HepG2 (cell line): Measurements from ENCODE around the gene PTGR2. TPM values are rescaled to one million over a fixed set of nuclear protein-coding genes. Genes with fewer than 3 reads are reported as not detected.

ENCODE experiments used
- BCL3 ChIP-seq: sonication (generic); formaldehyde crosslinking; IDR thresholded peaks from 2 replicates; pipeline ENCODE4 v1.5.1; 2020; ENCODE audit warnings: mild to moderate bottlenecking, missing genetic modification reagents, moderate library complexity
- ELF1 ChIP-seq: sonication (generic); formaldehyde crosslinking; IDR thresholded peaks from 2 replicates; pipeline ENCODE4 v1.4.0; 2020; ENCODE audit warnings: missing genetic modification reagents
- FOXC1 ChIP-seq: sonication (generic); formaldehyde crosslinking; IDR thresholded peaks from 2 replicates; pipeline ENCODE4 v1.8.0; 2022; ENCODE audit warnings: mild to moderate bottlenecking, missing genetic modification reagents, borderline replicate concordance
- HHEX ChIP-seq: IDR thresholded peaks from 2 replicates; pipeline ENCODE4 v1.6.1; 2016; ENCODE audit warnings: control low read depth
- NFATC3 ChIP-seq: sonication (generic); formaldehyde crosslinking; IDR thresholded peaks from 2 replicates; pipeline ENCODE4 v1.5.1; 2020; ENCODE audit warnings: mild to moderate bottlenecking, missing genetic modification reagents
- NFIB ChIP-seq: sonication (generic); formaldehyde crosslinking; IDR thresholded peaks from 2 replicates; pipeline ENCODE4 v1.9.0; 2021; ENCODE audit warnings: missing genetic modification reagents, mild to moderate bottlenecking, borderline replicate concordance
- NONO ChIP-seq, 2 experiments: fragments of 450-650 bp in 1 of 2; sonication (generic) in 1 of 2; formaldehyde crosslinking in 1 of 2; IDR thresholded peaks in 1 of 2; conservative IDR thresholded peaks in 1 of 2; 2 replicates each; pipeline versions ENCODE4 v1.6.1 to v1.8.0; 2017 to 2022; ENCODE audit warnings: mild to moderate bottlenecking in 1 of 2, missing genetic modification reagents in 1 of 2, moderate library complexity in 1 of 2
- NR1H2 ChIP-seq: sonication (generic); formaldehyde crosslinking; IDR thresholded peaks from 2 replicates; pipeline ENCODE4 v1.8.1; 2022; ENCODE audit warnings: low read depth, missing genetic modification reagents, borderline replicate concordance
- PPARG ChIP-seq: conservative IDR thresholded peaks from 2 replicates; pipeline ENCODE4 v1.6.1; 2016; ENCODE audit warnings: missing biosample characterization, missing genetic modification reagents
- SMAD1 ChIP-seq: sonication (generic); formaldehyde crosslinking; IDR thresholded peaks from 2 replicates; pipeline ENCODE4 v1.4.0; 2020; ENCODE audit warnings: missing genetic modification reagents, low read depth, mild to moderate bottlenecking, borderline replicate concordance
- TFDP1 ChIP-seq: IDR thresholded peaks from 2 replicates; pipeline ENCODE4 v1.6.1; 2016; ENCODE audit warnings: missing compliant biosample characterization, missing genetic modification reagents, borderline replicate concordance
- UBTF ChIP-seq: sonication (generic); formaldehyde crosslinking; IDR thresholded peaks from 2 replicates; pipeline ENCODE4 v1.4.0; 2020; ENCODE audit warnings: mild to moderate bottlenecking, missing genetic modification reagents
- ZMYM3 ChIP-seq: sonication (generic); formaldehyde crosslinking; IDR thresholded peaks from 2 replicates; pipeline ENCODE4 v1.5.1; 2020; ENCODE audit warnings: mild to moderate bottlenecking, missing genetic modification reagents
- ZNF264 ChIP-seq: sonication (generic); formaldehyde crosslinking; IDR thresholded peaks from 2 replicates; pipeline ENCODE4 v1.4.0; 2020; ENCODE audit warnings: missing genetic modification reagents
- ZNF274 ChIP-seq: sonication (generic); formaldehyde crosslinking; IDR thresholded peaks from 2 replicates; pipeline ENCODE4 v1.5.1; 2020; ENCODE audit warnings: mild to moderate bottlenecking, missing genetic modification reagents
- ZNF362 ChIP-seq: sonication (generic); formaldehyde crosslinking; IDR thresholded peaks from 2 replicates; pipeline ENCODE4 v1.4.0; 2020; ENCODE audit warnings: missing genetic modification reagents, mild to moderate bottlenecking, borderline replicate concordance
- ZNF563 ChIP-seq: sonication (generic); formaldehyde crosslinking; IDR thresholded peaks from 2 replicates; pipeline ENCODE4 v1.8.0; 2022; ENCODE audit warnings: mild to moderate bottlenecking, moderate library complexity, missing genetic modification reagents
- ZNF597 ChIP-seq: sonication (generic); formaldehyde crosslinking; IDR thresholded peaks from 2 replicates; pipeline ENCODE4 v1.5.0; 2020; ENCODE audit warnings: missing genetic modification reagents
- ZNF800 ChIP-seq: sonication (generic); formaldehyde crosslinking; IDR thresholded peaks from 2 replicates; pipeline ENCODE4 v1.4.0; 2020; ENCODE audit warnings: missing genetic modification reagents
- ZNF841 ChIP-seq: sonication (generic); formaldehyde crosslinking; IDR thresholded peaks from 2 replicates; pipeline ENCODE4 v1.8.1; 2023; ENCODE audit warnings: missing genetic modification reagents, borderline replicate concordance
- polyA plus RNA-seq, 8 experiments: library from polyadenylated mRNA; depleted of rRNA in 3 of 8; stranded (reverse) in 7 of 8; unstranded in 1 of 8; fragments of >200 nt; fragmentation: Illumina TruSeq in 4 of 8; extraction: Trizol in 4 of 8; gene quantifications; 2 replicates each; pipeline versions ENCODE4 v1.2.1 to v1.2.3, GENCODE V29; 2011 to 2016; ENCODE audit warnings: low read depth in 4 of 8, missing spikeins in 1 of 8, mixed read lengths in 1 of 8; ENCODE audit not compliant: insufficient read depth in 1 of 8
- total RNA-seq, 5 experiments: library from RNA; depleted of rRNA; stranded (reverse); fragments of >200 nt; fragmentation: Illumina TruSeq; extraction: Trizol; gene quantifications; 2 replicates each; pipeline ENCODE4 v1.2.3, GENCODE V29; 2016; ENCODE audit warnings: low read depth in 1 of 5

Gene PTGR2
- total and polyA plus RNA-seq, 2 of the 13 experiments (the other 11 are each of a cell fraction or from before 2014, with no cell fraction given) = 3.0 to 4.3 TPM

- TF ChIP-seq ZNF841 (CRISPR knock-in tag) = no peak
- TF ChIP-seq BCL3 = no peak
- TF ChIP-seq UBTF = no peak
- TF ChIP-seq SMAD1 (CRISPR knock-in tag) = no peak
- no peak for TF ChIP-seq NONO (IDR thresholded peaks at IDR 0.05)
- no peak for TF ChIP-seq NONO (CRISPR knock-in tag; conservative IDR thresholded peaks at IDR 0.05)
- TF ChIP-seq ZNF563 = no peak
- no peak for TF ChIP-seq ZMYM3
- TF ChIP-seq NR1H2 (CRISPR knock-in tag) = no peak
- TF ChIP-seq NFIB (CRISPR knock-in tag) = no peak
- TF ChIP-seq PPARG (CRISPR knock-in tag) = peak; percentile 72; the same call in 1 of the 2 replicates
- no peak for TF ChIP-seq FOXC1 (CRISPR knock-in tag)
- no peak for TF ChIP-seq ELF1 (CRISPR knock-in tag)
- TF ChIP-seq NFATC3 (CRISPR knock-in tag) = no peak
- TF ChIP-seq ZNF274 (CRISPR knock-in tag) = no peak
- TF ChIP-seq ZNF264 (CRISPR knock-in tag) = peak; percentile 33; the same call in 1 of the 2 replicates
- TF ChIP-seq ZNF362 (CRISPR knock-in tag) = no peak
- no peak for TF ChIP-seq TFDP1
- no peak for TF ChIP-seq ZNF800 (CRISPR knock-in tag)
- TF ChIP-seq HHEX = no peak
- no peak for TF ChIP-seq ZNF597 (CRISPR knock-in tag)
These were observed 26.0 kb upstream of the PTGR2 start (continued) for GRCh38 chr14:73825551-73826188.
